HG02938 (cell line): Measurements from ENCODE around the gene LMO7.
A peak's percentile ranks its signal among the peaks of the same experiment; 100 is the strongest.
"Not testable (repeated sequence)": the region's sequence is repeated elsewhere in the genome, so short reads cannot be mapped to it uniquely, and the experiment has no call there.

Source experiments
- ATAC-seq: cut with Tn5 transposase; IDR thresholded peaks from one replicate; pipeline ENCODE4 v1.9.1; 2021; ENCODE audit warnings: mild to moderate bottlenecking, moderate library complexity; ENCODE audit not compliant: unreplicated experiment

The LMO7 gene

GRCh38 chr13:75647126-75647784 is 11.1 kb downstream of the LMO7 start:
- peak; percentile 81 for ATAC-seq

DNA sequence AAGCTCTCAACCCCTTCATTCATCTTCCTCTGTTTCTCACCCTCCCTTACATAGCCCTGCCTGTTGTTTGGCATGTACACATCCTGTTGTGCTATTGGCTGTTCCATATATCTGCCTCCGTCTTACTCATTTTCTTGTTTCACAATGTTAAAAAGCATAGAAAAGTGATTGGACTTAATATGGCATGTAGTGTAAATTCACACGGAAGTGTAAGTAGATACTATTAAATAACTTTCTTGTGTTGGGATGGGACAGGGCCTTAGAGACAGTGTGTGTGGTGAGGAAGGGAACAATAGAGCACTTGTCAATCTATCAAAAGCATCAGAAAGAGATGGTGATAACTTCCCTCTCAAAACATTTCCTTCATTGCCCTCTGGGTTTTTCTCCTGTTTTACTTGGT is 12.3 kb downstream of the LMO7 start:
- ATAC-seq = no peak

DNA sequence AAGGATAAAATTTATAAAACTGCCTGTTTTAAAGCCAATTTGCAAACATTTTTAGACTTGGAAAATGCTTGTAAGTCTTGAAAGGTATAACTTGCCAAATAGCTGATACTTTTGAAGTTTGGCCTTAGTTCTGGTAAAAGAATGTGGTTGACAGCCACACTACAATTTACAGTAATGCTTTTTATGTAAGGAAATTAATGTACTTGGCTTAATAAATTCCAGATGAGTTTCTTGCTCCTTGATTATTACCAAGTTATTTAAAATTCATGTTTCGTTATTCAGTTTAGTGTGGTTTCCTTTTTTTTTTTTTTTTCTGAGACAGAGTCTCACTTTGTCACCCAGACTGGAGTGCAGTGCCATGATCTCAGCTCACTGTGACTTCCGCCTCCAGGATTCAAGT is 14.9 kb downstream of the LMO7 start:
- no peak for ATAC-seq

DNA sequence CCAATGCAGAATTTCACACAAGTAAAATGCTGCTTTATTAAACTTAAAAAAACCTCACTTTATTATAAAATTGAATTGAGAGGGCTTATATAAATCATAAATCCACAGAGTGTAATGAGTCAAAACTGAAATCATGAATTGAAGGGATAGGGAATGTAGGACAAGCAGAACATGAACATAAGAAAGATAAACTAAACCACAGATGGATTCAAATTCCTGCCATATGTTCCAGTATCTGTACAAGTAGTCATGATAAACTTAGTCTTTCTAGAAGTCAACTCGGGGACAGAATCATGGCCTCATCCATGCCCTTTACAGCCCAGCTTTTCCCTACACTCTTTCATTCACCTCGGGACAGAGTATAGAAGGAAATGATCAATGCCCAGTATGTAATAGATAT is 16.6 kb downstream of the LMO7 start:
- ATAC-seq = no peak

DNA sequence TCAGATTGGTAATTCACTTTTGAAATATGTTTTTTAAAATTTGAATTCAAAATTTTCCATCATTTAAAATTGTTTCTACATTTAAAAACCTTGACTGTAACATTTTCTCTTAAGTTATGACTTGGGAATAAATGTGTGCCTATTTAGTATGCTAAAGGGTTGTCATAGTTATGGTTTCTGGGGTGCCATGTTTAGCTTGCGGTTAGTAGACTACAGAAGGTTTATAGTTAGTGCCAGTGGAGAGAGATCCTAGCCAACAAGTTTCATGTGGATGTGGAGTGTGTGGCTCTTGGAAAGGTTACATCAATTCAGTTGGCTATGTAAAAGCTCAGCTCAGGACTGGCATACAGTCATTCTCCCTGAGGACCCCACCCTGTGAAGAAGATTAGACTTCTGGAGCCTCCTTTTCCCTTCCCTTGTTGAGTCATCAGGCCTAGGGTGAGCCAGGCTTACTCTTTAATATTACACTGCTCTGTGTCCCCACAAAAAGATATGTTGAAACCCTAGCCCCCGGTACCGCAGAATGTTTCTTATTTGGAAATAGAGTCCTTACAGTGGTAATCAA is 20.4 kb downstream of the LMO7 start:
- ATAC-seq = no peak

DNA sequence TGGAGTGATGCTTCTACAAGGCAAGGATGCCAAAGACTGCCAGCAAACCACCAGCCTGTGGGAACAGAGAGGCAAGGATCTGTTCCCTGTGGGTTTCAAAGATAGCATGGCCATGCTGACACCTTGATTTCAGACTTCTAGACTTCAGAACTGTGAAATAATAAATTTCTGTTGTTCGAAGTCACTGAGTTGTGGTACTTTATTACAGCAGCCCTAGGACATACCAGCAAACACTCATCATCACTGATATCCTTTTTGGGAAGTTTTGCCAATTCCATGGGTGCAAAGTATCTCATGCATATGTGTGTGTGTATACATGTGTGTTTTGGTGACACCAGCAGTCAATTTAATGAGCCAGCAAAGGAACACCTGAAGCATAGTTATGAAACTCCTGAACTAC is 21.0 kb downstream of the LMO7 start:
- no peak for ATAC-seq

- peak; percentile 55 for ATAC-seq
Observed at GRCh38 chr13:75660694-75661093, 24.6 kb downstream of the LMO7 start.

GRCh38 chr13:75661443-75661842 is 25.3 kb downstream of the LMO7 start:
- ATAC-seq = no peak

- ATAC-seq = no peak
Observed at GRCh38 chr13:75666646-75667351, 30.7 kb downstream of the LMO7 start.

DNA sequence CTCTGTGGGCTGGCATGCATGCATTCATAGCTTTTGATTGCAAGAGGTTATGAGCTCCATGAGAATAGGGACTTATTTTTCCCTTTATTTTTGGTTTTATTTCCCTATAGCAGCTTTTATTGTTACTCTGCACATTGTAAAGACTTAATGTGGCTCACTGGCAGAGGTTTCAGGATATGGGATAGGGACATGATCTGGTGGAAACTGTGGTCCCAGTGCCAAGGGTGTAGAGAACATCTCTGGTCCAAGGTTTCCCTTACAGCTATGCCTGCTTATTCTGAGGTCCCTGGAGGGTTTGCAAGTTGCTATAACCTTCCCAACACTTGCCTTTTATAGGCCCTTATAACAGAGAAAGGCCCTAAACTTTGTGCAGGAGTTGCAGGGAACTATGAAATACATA is 33.6 kb downstream of the LMO7 start:
- ATAC-seq = no peak

DNA sequence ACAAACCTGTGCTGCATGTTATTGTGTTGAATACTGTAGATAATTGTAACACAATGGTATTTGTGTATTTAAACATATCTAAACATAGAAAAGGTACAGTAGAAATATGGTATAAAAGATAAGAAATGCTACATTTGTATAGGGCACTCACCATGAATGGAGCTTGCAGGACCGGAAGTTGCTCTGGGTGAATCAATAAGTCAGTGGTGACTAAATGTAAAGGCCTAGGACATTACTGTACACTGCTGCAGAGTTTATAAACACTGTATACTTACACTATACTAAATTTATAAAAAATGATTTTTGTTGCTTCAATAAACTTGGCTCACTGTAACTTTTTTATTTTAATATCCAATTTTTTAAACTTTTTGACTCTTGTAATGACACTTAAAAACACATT is 34.4 kb downstream of the LMO7 start:
- no peak for ATAC-seq

DNA sequence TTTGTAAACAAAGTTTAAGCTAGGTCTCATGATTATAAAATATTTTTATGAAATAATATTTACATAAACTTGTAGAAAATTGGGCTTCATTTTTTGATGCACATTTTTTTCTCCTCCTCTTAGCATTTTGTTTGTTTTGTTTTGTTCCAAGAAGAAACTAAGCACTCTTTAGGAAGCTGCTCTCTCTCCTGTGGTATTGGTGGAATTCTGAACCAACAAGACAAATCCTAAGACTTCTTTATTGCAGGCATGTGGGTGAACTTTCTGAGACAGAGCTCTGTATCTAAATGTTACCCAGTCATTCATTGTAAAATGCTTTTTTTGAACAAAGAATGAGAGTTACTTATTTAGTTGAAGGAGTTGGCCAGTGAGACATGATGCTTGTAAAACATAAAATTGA is 39.3 kb downstream of the LMO7 start:
- no peak for ATAC-seq

DNA sequence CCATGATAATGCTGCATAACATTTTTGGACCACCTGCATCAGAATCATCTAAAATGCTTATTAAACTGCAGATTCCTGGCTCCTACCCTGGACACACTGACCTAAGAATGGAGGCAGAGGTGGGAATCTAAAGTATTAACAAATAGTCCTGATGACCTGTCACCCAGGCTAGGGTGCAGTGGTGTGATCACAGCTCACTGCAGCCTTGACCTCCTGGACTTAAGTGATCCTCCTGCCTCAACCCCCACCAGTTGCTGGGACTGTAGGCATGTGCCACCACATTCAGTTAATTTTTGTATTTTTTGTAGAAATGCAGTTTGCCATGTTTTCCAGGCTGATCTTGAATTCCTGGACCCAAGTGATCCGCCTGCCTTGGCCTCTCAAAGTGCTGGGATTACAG is 43.3 kb downstream of the LMO7 start:
- ATAC-seq = no peak

GRCh38 chr13:75680251-75680650 is 44.1 kb downstream of the LMO7 start:
- ATAC-seq = not testable (repeated sequence)

DNA sequence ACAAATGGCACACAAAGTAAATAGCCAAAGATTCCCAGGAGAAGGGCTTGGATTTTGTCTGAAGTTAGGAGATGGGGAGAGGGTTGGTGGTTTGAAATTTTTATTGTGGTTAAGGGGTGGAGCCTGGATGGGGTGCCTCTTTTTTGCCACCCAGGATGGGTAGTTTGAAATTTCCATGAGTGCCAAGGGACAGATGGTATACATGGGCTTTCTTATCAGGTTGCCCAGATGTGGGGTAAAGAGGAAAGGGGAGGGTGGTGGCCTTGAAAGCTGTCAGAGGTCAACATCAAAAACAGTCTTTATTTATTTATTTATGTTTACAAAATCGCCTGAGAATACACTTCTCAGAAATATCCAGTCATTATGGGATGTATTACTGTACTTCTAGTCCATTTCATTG is 46.2 kb downstream of the LMO7 start:
- ATAC-seq = no peak

DNA sequence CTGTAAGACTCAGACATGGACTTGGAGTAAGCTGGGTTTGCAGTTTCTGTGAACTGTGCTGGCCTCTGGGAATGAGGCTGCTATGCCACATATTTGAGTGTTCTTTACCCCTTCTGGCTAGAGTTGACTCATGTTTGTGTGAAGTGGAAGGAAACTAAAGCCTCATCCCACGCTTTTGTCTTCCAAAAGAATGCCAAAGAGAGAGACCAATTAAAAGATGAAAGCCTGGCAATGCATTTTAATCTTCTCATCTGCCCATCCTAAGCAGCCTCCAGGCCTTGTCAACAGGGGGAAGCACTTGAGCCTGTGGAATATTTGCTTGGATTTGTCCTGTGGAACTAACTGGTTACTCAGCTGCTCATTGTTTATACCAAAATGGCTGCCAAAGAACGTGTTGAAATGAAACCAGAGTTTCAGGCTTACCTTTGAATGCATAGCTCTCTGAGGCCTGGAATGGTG is 49.1 kb downstream of the LMO7 start:
- ATAC-seq = no peak

GRCh38 chr13:75687150-75687763 is 51.1 kb downstream of the LMO7 start:
- no peak for ATAC-seq

- ATAC-seq = no peak
Observed at GRCh38 chr13:75689686-75690085, 53.6 kb downstream of the LMO7 start.

DNA sequence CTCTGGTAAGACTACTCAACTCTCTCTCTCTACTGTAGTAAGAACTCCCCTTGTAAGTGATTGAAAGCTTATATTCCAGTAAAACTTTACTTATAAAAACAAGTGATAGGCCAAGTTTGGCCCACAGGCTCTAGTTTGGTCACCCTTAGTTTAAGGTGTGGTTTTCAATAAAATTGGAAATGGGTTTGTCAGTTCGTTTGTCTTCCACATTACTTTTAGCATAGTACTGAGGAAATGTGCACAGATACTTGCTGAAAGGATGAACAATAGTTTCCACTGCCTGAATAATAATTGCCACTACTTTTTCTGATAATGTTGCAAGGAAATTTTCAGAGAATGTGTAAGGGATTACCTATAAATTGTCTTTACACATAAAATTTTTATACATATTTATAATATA is 54.5 kb downstream of the LMO7 start:
- ATAC-seq = no peak

GRCh38 chr13:75691183-75691582 is 55.1 kb downstream of the LMO7 start:
- no peak for ATAC-seq

DNA sequence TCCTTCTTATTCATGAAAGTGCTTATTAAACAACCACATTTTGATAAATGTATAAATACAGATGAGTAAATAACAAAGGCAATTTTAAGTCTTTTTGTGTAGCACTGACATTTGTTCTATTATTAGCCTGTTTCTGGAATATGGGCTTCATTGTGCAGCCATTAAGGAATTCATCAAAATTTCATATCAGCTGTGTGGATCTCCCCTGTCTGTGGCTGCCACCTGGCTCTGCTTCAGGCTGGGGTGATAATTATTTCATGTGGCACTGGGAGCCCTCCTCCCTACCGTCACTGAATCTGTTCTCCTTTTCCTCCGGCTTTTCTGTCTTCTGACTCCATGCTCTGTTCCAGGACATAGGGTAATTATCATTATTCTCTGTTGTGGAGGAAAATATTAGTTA is 57.1 kb downstream of the LMO7 start:
- no peak for ATAC-seq

DNA sequence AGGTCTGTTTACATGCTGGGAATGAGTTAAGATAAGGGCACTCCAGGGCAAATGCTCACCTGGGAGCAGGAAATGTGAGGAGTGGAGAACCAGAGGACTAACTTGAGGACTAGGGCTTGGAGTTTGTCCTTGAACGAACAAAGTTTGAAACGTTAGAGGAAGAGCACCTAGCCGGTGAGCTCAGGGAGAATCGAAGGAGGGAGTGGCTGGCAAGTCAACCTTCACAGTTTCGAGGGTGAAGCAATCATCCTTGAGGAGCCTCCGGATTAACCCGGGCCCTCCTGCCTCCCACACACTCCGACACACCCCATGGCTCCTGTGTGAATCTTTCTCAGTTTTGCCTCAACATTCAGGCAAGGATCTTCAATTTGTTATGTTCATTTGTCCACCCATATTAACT is 58.6 kb downstream of the LMO7 start:
- ATAC-seq = no peak
